Measurements from ENCODE around the gene ANKRD53.

Gene ANKRD53

DNA sequence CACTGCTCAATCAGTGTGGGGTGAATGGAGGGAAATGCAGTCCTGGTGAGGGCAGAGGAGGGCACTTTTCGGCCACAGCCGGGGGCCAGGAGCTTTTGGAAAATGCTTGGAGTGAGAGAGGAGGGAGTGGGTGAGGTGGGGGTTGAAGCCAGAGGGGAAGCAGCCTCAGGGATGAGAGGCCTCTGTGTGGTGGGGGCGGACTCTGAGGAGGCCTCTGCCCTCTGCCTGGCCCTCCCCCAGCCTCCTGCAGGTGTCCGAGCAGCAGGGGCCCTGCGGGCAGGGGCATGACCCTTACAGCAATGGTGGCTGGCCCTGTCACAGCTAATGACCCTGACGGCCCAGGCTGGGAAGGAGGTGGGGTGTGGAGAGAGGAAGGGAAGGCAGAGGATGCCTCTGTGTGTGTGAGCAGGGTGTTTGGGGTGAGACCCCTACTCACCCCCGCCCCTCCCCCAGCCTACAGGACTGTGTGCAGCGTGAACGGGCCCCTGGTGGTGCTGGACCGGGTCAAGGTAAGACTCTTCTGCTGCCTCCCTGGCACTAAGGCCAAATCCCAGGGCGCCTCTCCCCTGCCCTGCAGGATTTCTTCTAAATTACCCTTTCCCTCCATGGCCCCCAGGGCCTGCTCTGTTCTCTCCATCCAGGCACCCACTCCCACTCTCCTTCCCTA, 35.1 kb upstream of the ANKRD53 start:
- DNase-seq = no peak

DNA sequence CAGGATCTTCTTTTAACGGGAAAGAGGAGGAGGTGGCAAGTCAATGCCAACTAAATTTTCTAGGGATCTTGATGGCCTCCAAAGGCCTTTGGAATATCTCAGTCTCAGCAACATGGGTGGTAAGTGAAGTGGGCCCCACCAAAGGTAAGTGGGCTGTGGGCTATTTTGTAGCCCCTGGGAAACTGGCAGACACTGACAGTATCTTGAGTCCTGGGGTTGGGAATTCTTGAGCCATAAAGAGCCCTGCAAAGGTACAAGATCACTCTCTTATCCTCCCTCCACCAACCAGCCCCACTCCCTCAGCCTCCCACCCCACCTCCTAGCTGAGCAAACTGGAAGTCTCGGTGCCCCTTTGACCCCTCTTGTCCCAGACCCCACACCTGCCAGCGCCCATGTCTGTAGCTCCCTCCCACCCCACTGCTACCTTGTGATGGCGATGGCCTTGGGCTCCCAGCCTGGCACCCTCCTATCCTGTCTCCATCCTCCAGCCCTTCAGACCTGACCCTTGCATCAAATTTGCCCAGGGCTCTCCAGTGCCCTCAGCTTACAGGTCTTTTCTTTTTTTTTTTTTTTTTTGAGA, 34.2 kb upstream of the ANKRD53 start:
- no peak for DNase-seq

DNA sequence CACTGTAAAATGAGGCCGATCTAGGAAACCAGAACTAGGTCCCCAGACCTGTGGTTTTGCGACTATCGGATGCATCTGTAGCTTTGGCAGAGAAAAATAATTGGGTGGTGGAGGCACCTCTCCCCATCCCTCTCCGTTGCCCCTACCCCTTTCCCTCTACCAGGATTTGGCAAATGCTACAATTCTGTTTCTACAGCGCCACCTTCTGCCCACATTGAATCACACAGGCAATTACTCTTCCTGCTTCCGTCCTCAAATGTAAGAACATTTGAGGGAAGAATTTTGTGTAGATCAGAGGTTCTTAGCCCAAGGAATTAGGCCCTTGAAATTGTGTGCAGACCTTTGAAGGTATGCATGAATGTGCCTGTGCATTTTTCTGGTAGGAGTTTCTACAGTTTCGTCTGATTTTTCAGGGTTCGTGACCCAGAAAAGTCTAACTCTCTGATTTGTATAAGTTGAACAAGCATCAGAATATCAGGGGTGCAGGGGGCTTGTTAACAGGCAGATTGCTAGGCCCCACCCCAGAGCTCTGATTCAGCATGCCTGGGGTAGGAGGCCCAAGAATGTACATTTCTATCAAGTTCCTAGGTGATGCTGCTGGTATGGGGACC, 31.5 kb upstream of the ANKRD53 start:
- DNase-seq = peak; percentile 55

DNA sequence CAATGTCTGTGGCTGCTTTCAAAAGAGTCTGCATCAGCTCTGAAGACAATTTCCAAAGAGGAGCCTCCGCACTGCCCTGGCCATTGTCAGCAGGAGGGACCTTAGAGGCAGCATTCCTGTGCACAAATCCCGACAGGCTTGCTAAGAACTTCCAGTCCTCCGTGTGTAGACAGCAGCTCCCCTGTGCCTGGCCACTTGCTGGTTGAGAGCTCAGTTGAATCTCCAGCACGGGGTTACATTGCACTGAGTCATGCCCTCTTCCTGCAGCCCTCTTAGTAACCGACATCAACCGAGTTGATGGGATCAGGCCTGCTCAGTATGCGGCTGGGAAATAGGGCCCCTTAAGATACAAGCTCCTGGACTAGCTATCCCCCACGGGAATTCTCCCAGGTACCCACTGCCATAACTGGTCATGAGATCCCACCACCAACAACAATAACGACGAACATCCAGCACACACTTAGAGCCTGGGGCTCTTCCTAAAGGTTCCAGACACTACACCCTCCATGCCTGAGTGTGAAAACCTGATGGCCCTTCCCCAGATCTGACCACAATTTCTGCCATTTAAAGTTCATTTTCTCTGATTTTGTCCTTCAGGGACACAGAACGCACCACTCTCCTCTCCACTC, 30.8 kb upstream of the ANKRD53 start:
- DNase-seq = no peak

DNA sequence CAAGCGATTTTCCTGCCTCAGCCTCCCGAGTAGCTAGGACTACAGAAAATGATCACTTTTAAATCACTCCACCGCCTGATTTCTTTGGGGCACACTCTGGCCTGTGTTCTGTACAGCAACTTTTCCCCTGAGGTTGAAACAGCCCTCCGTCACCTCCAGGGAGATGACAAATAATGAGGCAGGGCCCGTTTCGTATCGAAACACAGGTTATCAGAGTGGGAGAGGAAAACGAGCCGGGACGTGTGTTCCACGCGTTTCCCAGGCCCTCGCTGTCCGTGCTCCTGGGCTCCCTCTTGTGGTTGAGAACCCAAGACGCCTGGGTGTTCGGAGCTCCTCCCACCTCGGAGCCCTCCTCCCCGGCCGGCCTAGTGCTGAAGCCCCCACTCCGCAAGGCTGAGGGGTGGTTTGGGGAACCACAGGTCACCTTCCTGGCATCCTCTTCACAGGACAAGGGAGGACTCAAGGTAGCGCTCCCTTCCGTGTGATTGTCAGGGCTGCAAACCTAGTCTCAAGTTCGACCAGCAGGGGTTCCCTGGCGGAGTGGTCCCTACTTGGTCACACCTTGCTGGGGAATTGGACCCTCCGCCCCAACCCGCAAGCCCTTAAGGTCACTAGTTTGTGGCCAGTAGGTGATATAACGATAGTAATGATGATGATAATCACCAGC, 30.0 kb upstream of the ANKRD53 start:
- peak; percentile 40 for DNase-seq

DNA sequence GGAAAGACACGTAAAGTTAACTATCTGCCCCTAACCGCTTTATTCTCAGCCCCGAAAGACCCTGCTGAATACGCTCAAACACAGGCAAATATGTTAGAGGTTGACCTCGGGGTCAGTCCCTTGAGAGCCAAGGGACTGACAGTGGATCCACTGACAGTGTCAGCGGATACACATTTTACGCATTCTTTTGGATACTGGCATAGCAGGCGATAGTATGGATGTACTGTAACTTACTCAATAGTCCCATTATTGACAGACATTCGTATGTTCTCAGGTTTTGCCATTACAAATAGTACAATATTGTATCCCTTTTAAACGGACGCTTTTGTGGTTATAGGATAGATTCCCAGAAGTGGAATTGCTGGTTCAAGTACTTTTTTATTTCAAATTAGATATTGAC, 29.3 kb upstream of the ANKRD53 start:
- DNase-seq = no peak

DNA sequence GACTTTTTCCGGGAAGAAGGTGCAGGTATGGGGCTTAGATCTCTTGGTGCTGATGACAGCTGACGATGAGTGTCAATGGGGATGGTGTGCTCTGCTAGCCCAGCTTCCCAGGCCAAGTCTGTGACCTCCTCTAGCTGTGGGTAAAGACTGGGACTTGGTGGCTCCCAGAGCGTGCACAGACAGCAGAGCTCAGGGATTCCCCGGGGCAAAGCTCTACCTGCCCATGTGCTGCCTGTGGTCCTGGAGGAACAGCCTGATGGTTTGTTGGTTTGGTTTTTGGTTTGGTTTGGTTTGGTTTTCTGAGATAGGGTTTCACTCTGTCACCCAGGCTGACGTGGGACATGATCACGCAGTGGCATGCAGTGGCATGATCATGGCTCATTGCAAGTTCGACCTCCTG, 23.5 kb upstream of the ANKRD53 start:
- no peak for DNase-seq

DNA sequence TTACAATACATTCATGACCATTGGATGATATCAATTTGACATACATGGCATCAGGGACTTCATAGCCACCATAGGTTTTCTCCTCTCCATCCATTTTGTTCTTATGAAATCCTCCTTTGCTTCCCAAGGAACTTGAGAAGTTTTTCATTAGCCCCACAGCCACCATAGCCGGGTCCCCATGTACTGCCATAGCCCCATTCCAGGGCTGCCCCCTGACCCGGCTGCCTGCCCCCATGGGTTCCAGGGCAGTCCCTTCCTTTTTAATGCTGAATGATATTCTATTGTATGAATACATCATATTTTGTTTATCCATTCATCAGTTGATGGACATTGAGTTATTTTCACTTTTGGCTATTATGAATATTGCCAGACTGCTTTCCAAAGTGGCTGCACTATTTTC, 22.3 kb upstream of the ANKRD53 start:
- DNase-seq = no peak

DNA sequence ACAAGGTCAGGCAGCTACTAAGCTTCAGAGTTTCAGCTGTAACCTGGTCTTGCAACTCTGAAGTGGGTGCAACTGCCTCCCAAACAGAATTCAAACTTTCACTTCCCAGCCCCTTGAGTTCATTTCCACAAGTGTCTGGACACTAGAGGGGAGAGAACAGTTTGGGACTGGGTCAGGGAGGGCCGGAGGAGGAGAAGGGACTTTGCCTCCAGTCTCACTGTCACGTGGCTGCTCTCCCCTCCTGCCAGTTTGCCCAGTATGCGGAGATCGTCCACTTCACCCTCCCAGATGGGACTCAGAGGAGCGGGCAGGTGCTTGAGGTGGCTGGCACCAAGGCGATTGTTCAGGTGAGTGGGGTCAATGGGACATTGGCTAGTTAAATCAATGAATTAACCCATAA, 20.6 kb upstream of the ANKRD53 start:
- no peak for DNase-seq

DNA sequence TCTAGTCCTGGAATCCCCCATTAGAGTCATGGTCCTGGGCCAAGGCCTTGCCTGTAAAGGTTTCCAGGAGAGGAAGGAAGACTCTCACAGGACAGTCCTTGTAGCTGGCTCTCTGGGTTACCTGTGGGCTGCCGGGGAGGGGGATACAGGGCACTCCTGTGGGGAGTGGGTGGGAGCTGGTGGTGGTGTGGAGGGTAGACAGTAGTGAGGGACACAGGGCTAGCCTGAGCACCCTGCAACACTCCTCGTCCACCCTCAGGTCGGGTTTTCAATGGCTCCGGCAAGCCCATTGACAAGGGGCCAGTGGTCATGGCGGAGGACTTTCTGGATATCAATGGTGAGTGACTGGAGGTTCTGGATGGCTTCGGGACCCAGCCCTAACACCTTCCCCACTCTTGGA, 19.7 kb upstream of the ANKRD53 start:
- no peak for DNase-seq

DNA sequence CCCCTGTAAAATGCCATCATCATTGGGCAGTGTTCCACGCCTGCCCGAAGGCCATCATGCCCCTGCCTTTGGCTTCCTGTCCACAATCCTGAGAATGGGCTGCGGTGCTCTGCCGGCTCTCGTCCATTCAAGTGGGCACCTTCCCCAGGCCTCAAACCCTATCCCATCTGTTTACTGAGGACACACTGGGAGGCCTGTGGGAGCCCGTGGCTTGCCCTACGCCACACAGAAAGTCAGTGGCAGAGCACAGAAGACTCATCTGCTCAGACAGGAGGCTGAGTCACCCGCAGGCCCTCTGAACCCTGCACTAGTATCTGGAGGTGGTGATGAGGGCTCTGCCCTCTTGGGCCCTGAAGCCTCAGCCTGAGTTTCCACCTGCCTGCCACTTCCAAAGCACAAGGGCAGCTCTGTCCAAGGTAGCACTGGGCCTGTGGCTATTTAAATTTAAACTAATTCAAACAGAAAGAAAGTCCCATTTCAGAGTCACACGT, 19.1 kb upstream of the ANKRD53 start:
- no peak for DNase-seq

DNA sequence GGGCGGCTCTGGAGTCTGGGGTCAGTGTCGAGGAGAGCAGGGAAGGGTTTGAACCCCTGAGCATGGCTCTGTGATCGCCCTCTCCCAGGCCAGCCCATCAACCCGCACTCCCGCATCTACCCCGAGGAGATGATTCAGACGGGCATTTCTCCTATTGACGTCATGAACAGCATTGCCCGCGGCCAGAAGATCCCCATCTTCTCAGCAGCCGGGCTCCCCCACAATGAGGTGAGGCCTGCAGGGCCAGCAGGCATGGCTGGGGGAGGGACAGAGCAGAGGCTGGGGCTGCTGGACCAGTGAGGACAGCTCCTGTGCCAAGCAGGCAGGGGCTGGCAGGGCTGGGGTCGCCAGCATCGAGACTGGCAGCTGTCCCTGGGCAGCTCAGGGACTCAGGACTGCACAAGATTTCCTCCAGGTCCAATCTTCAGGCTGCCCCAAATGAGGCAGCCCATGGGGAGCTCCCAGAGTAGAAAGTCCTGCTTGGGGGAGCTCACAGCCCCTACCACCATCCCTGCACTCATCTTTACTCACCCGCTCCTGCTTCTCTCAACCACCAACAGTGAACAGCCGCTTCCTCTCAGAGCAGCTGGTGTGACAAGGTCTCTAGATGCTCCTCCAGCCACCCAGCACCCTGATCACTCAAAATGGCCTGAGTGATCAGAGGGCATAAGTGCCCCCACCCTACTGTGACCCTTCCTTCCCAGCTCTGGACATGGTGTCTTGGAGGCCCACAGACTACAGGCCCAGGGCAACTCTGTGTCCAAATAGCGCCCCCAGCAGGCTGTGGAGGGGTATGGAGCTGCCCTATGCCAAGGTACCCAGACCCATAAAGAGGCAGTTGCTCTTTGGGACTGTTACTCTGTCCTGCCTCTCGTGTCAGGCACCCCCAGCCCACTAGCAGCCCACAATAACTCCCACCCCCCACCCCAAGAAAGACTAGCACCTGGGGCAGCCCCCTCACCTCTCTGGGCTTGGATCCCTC, 18.3 kb upstream of the ANKRD53 start:
- DNase-seq = no peak

DNA sequence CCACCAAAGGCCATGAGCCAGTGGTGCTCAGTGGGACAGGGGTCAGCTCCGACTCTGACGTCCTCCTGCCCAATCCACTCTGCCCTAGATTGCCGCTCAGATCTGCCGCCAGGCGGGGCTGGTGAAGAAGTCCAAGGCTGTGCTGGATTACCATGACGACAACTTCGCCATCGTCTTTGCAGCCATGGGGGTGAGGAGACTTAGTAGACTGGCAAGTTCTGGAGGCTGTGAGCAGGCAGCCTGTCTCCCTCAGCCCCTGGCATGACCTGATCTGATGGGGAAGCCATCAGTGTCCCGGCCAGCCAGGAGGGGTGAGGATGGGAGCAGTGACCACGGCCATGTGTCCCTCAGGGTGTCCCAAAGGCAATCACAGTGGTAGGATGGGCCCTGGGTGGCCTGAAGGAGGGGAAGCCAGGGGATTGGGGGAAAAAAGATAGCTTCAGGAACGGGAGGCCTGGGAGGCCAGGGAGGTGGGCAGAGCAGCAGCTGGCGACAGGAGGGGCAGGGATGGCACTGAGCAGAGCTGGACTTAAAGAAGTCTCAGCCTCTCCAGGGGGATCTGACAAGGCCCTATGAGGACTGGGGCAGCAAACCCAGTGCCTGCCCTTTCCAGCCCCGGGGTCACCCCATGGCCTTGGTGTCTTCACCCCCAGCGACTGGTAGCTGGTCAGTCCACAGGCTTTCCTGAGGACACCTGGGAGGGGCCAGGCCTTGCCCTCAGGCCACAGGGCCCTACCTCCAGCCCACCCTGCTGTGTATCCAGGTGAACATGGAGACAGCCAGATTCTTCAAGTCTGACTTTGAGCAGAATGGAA, 17.4 kb upstream of the ANKRD53 start:
- no peak for DNase-seq

DNA sequence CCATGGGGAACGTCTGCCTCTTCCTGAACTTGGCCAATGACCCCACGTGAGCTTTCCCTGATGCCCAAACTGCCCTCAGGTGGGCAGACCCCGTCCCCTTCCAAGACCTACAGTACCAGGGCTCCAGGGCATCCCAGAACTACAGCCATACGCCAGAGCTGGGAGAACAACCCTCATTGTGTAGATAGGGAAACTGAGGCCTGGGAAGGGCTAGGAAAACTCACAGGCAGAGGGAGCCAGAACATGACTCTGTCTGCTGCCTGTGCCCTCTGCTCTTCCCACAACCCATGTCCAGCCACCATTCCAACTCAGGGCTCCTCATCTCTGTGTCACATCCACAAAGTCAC, 16.8 kb upstream of the ANKRD53 start:
- no peak for DNase-seq

DNA sequence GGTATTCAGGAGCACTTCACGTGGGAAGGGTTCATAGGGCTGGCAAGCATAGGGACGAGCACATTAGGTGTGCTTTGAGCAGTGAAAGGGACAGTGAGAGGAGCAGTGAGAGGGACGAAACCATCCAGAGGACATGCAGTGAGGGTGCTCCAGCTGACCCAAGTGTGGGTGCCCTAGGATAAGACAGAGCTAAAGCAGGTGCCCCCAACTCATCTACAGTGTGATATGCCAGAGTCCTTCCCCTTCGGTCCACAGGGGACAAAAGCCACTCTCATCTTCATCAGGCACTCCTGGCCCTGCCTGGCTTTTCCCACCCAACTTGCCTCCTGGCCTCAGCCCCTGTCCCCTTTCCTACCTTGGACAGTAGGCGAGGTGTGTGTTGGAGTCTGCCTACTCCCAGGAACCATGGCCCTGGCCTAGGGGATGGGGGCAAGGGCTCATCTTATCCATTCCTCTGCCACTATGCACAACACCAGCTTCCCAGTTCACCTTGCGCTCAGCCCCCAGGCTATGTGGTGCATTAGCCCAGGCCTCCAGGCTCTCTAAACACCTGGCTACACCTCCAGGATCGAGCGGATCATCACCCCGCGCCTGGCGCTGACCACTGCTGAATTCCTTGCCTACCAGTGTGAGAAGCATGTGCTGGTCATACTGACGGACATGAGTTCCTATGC, 16.1 kb upstream of the ANKRD53 start:
- DNase-seq = no peak

DNA sequence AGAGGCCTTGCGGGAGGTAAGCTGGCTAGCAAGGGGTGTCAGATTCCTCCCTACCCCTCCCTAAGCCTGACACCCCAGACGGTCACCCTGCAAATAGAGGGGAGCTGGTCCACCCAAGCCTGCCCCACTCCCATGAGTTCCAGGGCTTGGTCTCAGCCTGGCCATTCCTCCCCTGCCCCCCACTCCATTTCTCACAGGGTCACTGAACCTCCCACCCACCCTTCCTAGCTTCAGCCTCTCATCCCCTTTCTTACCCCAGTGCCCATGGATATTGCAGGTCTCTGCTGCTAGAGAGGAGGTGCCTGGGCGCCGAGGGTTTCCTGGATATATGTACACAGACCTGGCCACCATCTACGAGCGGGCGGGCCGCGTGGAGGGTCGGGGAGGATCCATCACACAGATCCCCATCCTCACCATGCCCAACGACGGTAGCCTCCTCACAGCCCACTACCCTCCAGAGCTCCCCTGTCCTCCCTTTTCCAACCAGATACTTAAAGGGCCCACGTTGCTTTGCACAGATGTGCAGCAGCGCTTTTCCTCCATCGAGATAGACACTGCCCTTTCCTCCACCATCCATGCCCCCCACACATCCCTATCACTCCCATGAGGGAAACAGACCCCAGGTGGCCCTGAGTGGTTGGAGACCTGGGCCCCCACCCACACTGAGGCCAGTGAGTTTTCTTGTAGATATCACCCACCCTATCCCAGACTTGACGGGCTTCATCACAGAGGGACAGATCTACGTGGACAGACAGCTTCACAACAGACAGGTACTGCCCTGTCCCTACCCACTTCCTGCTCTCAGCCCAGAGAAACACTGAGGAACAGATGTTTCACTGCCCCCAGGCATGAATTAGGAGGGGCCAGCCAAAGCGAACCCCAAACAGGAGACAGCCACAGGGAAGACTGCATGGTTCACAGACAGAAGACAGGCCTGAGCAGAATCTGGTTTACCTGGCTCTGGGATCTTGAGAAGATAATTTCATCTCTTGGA, 15.2 kb upstream of the ANKRD53 start:
- no peak for DNase-seq

DNA sequence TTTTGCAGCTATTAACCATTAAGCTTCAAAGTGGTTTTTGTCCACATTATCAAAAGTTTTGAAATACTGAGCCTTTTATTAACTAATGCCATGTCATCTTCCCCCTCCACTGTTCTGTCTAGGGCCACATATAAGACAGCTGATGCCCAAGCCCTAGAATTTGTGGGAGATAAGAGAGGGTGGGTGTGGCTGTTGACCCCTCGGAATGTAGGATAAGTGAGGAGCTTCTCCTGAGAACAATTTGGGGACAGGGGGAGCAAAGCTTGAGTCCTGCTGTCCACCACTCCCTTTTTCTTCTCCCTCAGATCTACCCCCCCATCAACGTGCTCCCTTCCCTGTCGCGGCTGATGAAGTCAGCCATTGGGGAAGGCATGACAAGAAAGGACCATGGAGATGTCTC, 14.3 kb upstream of the ANKRD53 start:
- no peak for DNase-seq

DNA sequence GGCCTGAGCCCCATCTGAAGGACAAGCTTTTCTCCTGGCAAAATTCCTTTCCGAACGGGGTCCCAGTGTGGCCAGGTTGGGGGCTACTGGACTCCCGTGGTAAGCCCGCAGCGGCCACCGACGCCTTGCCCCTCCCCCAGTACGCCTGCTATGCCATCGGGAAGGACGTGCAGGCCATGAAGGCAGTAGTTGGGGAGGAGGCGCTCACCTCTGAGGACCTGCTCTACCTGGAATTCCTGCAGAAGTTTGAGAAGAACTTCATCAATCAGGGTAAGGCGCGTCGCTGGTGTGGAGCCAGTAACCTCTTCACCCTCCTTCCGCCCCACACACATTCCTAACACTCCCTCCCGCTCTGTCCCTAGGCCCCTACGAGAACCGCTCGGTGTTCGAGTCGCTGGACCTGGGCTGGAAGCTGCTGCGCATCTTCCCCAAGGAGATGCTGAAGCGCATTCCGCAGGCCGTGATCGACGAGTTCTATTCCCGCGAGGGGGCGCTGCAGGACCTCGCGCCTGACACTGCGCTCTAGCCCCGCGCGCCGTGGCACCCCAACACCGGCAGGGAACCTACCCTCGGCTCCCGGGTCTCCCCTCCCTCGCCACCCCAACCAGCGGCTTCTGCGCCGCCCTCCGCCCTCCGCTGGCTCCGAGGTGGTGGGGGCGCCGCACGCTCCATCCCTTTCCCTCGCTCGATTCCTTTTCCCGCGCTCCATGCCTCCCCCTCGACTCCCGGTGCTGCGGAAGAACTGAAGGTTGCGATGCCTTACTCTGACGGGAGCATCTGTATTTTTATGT, 13.6 kb upstream of the ANKRD53 start:
- peak; percentile 21 for DNase-seq

DNA sequence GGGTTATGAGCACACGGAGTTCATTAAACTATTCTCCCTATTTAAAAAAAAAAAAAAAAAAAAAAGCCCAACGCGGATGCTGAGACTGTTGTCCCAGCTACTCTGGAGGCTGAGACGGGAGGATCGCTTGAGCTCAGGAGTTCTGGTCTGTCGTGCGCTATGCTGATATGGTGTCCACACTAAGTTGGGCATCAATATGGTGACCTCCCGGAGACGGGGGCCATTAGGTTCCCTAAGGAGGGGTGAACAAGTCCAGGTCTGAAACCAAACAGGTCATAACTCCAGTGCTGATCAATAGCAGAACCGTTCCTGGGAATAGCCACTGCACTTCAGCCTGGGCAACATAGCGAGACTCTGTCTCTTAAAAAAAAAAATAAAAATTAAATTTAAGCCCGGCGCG, 12.9 kb upstream of the ANKRD53 start:
- DNase-seq = no peak

Data from MV-4-11 (cell line).